Left ventricle myocardium superior (tissue), 1 donor: ENCODE results near the gene RTKN2. TPM values are rescaled to one million over a fixed set of nuclear protein-coding genes. Genes with fewer than 3 reads are reported as not detected.

Experiments
- ATAC-seq: fragments of 200-7000 bp; cut with Tn5 transposase; one replicate; pipeline ENCODE4 v1.9.1; 2020; ENCODE audit warnings: mild to moderate bottlenecking, moderate library complexity
- DNase-seq: peaks from one replicate; pipeline ENCODE4 v3.0.0-alpha.2; 2020
- intact Hi-C: fragments of 100-400 bp; cut with micrococcal nuclease; formaldehyde crosslinking; loops from one replicate; pipeline ENCODE4 v1.11.0; 2022
- total RNA-seq: library from RNA; stranded (reverse); fragmentation: NEBNext Ultra II Directional; extraction: Animal tissue kit (Norgen Biotek cat#: 25700); gene quantifications from one replicate; pipeline ENCODE4 v1.2.1, GENCODE V29; 2021
- donor health status: DM: no; HTN: yes; CAD: no; lungs with severe emphysema.

Gene RTKN2
- total RNA-seq, 1 donor from 2014 or later = not detected

DNA sequence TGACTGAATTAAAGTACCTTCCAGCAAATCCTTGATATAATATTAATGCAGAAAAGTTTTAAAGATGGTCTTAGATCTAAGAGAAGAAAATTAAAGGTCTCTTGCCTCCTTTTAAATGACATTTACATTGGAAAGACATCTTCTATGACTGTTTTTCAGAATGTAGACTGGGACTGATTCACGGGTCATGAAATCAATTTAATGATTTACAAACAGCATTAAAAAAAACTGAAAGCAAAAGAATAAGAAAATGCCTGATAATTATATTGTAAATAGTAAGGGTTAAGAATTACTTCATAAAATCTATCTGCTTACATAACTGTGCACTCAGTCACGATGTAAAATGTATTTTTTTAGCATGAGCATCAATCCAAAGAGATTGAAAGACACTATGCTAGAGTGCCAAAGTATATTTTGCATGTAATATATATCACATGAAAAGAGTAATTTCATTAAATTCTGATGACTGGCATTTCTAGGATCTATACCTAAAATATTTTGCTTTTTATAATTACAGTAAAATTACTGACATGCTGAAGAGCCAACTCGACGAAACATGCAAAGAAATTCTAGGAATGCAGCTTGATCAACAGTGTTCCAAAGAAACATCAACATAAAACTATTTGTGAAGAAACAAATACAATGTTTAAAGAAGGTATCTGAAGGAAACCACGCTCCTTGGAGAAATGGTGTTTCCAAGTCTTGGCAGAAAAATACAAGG lies 35.1 kb downstream of the RTKN2 start:
- no peak for DNase-seq
- intact Hi-C loops = no loop called here
- ATAC-seq = no peak

DNA sequence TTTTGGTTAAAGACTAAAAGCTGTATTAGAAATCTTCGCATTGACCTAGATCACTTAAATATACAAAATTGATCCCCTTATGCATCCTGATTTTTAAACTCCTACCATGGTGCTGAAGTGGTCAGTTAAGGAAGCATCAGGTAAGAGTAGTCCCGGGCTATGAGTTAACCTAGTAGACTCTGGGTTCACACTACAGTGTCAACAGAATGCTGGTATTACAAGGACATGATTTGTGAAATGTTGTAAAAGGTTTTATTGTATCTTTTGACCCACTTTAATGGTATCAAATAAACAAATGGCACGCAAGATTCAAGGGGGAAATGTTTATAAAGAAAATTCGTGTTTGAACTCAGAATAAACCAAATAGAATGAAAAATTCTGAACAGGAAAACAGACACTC lies 36.8 kb downstream of the RTKN2 start:
- no peak for ATAC-seq
- no peak for DNase-seq
- intact Hi-C loops = no loop called here

- DNase-seq (no peak), ATAC-seq (peak; percentile 40)
- intact Hi-C loops = no loop called here
Measured at GRCh38 chr10:62231371-62231770, 37.3 kb downstream of the RTKN2 start.

- DNase-seq (no peak), ATAC-seq (no peak)
- intact Hi-C loops = no loop called here
Measured at GRCh38 chr10:62230344-62231121, 38.1 kb downstream of the RTKN2 start.

DNA sequence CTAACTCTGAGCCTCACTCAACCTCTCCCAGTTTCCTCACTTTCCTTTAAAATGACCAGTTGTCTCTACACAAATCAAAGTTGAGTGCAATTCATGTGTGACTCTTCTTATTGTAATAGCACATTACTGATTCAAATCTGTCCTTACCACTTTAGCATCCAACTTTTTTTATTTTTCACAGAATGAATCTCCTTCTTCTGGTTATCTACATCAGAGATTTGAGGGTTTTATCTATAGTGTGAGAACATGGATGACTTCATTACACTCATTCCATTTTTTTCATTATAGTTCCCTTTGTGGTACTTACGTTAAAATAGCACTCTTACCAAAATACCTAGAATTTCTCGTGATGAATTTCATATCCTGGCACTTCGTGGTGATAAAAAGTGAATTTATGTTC lies 43.3 kb downstream of the RTKN2 start:
- intact Hi-C loops = no loop called here

DNA sequence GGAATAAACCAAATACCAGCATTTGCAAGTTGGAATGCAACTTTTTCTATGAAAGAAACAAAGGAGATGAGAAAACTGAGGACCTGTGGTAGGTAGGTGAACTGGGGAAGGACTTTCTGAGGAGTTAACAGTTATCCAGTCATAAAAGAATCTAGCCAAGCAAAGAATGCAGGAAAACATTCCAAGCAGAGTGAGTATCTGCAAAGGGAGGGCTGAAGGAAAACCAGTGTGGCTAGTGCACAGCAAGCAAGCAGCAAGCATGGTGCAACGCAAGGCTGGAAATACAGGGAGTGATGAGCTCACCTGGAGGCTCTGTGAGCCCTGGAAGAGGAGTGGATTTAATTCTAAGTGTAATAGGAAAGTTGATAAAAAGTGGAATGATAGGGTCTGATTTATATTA lies 44.0 kb downstream of the RTKN2 start:
- ATAC-seq (no peak), DNase-seq (no peak)
- intact Hi-C loops = no loop called here

More for the DNA sequence above, 43.3 kb downstream of the RTKN2 start:
- no peak for DNase-seq
- no peak for ATAC-seq

DNA sequence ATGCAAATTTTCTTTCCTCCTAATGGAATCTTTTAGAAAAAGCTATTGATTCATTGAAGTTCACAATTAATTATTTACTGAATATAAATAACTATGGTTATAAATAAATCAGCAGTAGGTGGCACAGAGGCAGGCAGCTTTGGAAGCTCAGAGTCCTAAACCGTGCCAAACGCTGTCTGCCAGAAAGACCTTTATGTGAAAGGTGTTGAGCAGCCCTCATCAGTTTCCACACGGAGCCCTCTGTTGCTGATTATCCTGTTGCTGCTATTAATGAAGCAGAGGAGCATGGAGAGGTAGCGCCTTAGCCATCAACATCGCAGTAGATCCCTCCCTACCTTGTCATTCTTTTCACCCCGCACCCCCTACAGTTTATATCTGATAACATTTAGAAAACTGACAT lies 51.0 kb downstream of the RTKN2 start:
- intact Hi-C loops = no loop called here
- DNase-seq = no peak
- ATAC-seq = peak; percentile 91

DNA sequence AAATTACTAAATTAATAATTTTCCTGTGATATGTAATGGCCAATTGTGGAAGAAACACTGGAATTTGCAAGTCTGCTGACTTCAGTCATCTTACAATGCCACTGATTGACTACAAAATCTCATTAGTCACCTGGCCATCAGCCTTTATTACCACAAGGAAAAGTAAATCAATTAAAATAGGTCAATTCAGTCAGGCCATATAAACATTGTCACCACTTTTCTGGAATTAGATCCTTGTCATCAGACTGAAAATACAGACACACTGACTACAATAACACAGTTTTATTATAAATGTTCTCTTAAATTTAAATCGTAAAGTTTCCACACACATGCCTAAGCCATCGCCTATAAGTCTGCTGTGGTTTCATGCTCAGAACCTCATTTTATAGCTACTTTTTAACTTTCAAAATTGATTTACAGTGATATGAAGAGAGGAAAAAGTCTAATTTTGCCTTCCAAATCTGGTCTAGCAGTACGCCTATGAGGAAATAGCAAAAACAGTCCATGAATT lies 54.2 kb downstream of the RTKN2 start:
- DNase-seq = no peak
- ATAC-seq = no peak
- intact Hi-C loops = no loop called here

GRCh38 chr10:62205750-62206399 lies 62.8 kb downstream of the RTKN2 start:
- no peak for DNase-seq
- no peak for ATAC-seq
- intact Hi-C loops = no loop called here

GRCh38 chr10:62199584-62199983 lies 69.1 kb downstream of the RTKN2 start:
- no peak for DNase-seq
- intact Hi-C loops = no loop called here
- ATAC-seq = no peak

GRCh38 chr10:62196528-62196927 lies 72.1 kb downstream of the RTKN2 start:
- ATAC-seq (no peak), DNase-seq (no peak)
- intact Hi-C loops = no loop called here

DNA sequence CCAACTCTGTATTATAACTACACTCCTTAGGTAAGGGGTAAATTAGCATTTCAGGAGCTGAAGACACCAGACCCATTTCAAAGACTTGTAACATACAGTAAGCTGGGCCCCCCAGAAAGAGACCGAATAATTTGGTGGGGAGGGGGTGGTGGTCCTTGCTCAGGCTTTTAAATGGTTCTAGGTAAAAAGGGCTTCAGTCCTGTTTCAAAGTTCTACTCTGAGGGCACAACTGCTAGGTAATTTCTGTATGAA lies 73.0 kb downstream of the RTKN2 start:
- intact Hi-C loops = no loop called here

DNA sequence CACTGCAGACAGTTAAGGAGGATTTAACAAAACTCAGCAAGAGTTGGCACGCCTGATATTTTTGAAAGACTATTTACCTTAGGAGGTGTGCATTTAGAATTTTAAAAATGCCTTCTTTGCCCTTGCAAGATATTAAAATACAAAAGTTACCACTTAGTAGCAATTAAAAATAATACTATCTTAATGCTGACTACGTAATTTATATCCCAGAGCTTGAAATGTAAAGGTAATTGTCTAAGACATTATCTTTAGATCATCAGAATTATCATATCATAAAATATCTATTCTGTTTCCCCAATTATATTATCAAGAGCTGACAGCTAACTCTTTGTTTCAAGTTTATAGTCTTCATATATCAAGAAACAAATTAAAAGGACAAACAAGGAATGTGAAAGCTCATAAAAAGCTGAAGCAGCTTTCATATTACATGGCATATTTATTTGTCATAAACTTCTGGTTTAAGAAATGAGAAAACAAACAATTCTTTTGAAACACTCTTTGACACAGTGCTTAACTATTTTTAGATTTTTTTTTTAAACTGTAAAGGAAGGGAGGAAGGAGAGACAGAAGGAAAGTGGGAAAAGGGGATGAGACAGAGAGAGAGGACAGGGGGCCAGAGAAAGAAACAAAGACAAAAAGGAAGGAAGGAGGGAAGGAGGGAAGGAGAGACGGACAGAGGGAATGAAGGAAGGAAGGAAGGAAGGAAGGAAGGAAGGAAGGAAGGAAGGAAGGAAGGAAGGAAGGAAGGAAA lies 73.5 kb downstream of the RTKN2 start:
- ATAC-seq (no peak), DNase-seq (no peak)
- intact Hi-C loops = no loop called here

More for the DNA sequence above, 73.0 kb downstream of the RTKN2 start:
- no peak for DNase-seq
- no peak for ATAC-seq

DNA sequence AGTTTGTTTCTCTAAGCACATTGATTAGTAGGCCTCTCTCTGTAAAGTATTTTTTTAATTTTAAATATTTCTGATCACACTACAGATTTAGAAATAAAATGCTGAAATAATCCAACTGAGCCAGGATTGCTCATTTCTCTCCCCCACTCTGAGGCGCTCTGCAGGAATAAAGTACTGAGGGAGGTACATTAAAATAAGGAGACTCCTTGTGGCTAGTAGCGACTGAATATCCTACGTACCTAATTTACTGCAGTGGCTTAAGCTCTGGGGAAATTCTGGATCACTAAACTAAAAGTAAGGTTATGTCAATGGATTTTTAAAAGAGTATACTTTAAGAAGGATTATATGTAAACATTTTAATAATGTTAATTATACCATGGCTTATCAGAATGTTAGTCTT lies 75.2 kb downstream of the RTKN2 start:
- intact Hi-C loops = no loop called here
- ATAC-seq (no peak), DNase-seq (no peak)

DNA sequence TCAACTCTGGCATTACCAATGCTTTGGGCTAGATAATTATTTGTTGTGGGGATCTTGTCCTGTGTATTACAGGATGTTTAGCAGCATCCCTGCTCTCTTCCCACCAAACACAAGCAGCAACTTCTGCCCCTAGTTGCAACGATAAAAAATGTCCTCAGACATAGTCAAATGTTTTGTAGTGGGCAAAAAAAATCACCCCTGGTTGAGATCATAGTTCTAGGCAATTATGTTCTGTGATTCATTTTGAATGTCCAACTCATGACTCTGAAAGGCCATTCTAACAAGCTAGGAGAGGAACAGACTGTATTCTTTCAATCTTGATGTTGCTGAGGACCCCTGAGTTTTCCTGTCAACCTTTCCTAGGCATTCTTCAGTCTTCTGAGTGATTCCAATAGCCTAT lies 79.5 kb downstream of the RTKN2 start:
- DNase-seq (no peak), ATAC-seq (no peak)
- intact Hi-C loops = no loop called here

DNA sequence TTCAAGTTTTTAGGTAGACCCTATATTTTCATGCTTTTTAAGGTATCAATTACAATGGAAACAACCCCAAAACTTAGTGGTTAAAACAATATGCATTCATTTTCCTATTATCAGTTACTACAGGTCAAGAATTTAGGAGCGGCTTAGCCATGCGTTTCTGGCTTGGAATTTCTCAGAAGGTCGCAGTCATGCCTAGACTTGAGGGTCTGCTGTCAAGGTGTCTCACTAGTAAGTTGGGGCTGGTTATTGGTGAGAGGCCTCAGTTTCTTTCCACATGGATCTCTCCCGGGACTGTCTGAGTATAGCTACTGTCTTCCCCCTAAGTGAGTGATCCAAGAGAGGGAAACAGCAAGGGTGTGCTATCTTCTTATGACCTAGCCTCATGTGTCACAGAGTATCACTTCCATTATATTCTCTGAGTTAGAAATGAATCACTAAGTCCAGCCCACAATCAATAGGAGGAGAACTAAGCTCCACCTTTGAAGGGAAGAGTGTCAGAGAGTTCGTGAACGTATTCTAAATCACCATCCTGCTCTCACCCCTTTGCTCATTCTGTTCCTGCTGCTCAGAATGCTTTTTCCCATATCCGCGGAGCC lies 80.5 kb downstream of the RTKN2 start:
- no peak for DNase-seq
- ATAC-seq = no peak
- intact Hi-C loops = no loop called here

GRCh38 chr10:62186999-62187675 lies 81.5 kb downstream of the RTKN2 start:
- DNase-seq (no peak), ATAC-seq (no peak)
- intact Hi-C loops = no loop called here

GRCh38 chr10:62185919-62186692 lies 82.5 kb downstream of the RTKN2 start:
- intact Hi-C loops = no loop called here
- DNase-seq = no peak
- no peak for ATAC-seq
